Activated gamma-delta T cell treated with anti-CD3 and anti-CD28 coated beads, Interleukin-2, amount 50 U/mL, for 16 hours (primary cell): Measurements from ENCODE around the gene IQCC.

ENCODE experiments used
- DNase-seq: peaks from one replicate; pipeline ENCODE4 v3.0.0-alpha.2; 2020; ENCODE audit warnings: low read depth

IQCC gene

GRCh38 chr1:32224285-32224684 is 18.8 kb downstream of the IQCC start:
- DNase-seq: no peak

- no peak for DNase-seq
These were observed 23.3 kb downstream of the IQCC start for GRCh38 chr1:32228771-32229170.

GRCh38 chr1:32231843-32232432 is 26.5 kb downstream of the IQCC start:
- no peak for DNase-seq

DNA sequence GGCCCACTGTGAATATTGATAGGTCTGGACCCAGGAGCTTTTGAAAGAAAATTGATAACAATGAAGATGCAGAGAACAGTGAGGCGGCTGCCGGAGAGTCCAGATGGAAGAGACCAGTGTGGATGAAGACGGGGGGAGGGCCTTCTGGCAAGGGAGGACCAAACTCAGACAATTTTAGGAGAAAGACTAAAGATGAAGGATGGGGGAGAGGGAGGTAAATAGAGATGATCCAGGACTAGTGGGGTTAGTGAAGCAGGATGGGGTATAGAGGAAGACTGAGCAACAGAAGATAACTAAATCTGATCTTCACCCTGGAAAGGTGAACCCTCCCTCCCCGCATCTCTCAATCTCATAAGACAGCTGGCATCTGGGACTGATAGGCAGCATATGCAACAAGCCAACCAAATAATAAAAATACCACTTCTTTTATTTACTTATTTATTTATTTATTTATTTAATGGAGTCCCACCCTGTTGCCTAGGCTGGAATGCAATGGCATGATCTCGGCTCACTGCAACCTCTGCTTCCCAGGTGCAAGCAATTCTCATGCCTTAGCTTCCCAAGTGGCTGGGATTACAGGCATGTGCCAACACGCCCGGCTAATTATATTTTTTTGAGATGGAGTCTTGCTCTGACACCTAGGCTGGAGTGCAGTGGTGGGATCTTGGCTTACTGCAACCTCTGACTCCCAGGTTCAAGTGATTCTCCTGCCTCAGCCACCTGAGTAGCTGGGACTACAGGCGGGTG is 27.3 kb downstream of the IQCC start:
- DNase-seq: no peak

- no peak for DNase-seq
These were observed 29.3 kb downstream of the IQCC start for GRCh38 chr1:32234792-32235191.

DNA sequence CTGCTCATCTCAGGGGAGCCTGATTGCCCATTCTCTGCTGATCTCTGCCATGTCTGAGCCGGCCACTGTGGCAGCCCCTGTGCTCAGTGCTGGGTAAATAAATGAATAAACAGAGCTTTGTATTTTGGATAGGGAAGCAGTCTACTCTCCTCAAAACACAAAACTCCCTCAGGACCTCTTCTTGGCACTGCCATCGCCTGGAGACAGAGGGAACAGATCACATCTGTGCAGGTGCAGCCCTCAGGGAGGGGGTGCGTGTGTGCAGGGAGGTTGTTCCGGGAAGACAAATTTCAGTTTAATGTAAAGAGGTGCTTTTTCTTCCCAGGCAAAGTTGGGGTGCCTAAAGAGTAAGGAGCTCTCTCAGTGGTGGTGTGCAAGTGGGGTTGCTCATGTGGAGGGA is 33.9 kb downstream of the IQCC start:
- DNase-seq: no peak

DNA sequence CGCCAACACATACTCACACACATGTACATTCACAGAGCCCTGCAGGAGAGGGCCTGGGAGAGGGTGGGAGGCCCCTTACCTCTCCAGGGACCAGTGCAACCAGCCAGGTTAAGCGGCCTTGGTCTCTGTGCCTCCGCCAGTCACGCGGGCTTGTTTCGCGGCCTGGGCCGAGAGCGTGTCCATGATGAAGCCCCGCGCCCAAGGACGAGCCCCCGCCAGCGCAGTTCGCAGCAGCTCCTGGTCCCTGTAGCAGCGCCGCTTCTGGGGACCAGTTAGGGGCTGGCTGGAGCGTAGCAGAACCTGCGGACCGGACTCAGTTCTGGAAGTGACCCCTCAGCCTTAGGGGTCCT is 34.3 kb downstream of the IQCC start:
- DNase-seq: no peak

GRCh38 chr1:32240140-32240951 is 34.9 kb downstream of the IQCC start:
- DNase-seq: peak; percentile 45

GRCh38 chr1:32241001-32241763 is 35.7 kb downstream of the IQCC start:
- DNase-seq: no peak

- DNase-seq: no peak
These were observed 36.9 kb downstream of the IQCC start for GRCh38 chr1:32242341-32242851.

- no peak for DNase-seq
These were observed 41.4 kb downstream of the IQCC start, which contains the start of gene FAM167B for GRCh38 chr1:32246888-32247273. Gene FAM167B (plus strand): TSS chr1:32247222. CDS start chr1:32247422, 200 bp downstream.

GRCh38 chr1:32247452-32247851 is 42.0 kb downstream of the IQCC start:
- no peak for DNase-seq

DNA sequence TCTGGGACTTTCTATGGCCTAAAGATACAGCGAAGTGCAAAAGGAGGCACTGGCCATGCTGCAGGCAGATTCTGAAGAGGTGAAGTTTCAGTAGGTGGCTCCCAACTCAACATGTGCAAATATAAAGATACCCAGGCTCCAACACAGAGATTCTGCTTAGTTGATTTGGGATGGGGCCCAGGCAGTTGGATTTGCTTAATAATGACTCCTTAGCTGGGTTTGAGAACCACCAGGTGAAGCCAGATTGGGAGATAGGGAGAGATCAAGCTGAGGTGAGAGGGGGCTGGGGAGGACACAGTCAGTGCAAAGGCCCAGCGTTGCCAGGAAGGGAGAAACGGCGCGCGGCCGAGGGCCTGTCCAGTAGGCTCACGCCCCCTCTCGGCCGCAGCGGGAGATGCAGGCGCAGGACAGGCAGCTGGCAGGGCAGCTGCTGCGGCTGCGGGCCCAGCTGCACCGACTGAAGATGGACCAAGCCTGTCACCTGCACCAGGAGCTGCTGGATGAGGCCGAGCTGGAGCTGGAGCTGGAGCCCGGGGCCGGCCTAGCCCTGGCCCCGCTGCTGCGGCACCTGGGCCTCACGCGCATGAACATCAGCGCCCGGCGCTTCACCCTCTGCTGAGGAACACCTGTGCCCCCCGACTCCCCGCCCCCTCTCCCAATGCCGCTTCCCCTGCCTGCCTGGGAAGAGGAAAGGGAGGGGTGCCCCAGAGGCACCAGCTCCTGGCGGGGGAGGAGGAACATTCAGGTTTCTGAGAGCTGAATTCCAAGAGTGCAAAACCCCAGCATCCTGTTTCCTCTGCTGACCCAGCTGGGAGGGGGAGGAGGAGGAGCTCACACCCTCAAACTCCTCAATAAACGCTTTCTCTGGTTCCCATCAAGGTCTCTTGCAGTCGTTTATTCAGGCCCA is 42.8 kb downstream of the IQCC start:
- DNase-seq: peak; percentile 64

- DNase-seq: peak; percentile 75
These were observed 44.5 kb downstream of the IQCC start for GRCh38 chr1:32249831-32250525.

DNA sequence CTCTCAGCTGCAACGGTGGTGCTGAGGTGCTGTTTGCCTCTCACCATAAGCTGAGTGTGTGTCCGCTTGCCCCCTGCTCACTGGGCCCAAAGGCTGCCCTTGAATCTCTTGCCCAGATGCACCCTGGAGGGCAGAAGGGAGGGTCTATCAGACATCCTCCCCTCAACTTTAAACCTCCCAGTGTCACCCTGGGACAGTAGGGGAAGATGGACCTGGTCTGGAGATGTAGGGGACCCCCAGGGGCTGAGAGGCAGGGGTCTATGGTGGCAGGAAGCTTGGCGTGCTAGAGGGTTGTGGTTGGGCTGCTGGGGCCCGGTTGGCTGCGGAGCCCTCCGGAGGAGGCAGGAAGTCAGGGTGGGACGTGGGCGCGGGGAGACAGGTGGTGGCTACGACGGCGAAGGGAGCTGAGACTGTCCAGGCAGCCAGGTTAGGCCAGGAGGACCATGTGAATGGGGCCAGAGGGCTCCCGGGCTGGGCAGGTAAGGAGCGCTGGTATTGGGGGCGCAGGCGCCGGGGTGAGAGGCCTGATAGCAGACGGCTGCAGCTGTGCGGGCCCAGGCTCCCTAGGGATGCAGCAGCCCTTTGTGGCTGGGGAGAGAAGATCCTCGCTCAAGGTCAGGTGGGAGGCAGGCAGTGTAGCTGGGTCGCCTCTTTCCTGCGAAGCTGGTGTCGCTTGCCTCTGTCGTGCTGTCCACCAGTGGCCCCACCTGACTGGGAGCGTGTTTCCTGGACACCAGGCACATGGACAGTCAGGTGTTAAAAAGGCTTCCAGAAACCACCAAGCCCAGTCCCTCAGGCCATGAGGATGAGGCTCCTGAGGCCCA is 45.6 kb downstream of the IQCC start, which contains the start of gene LCK:
Gene LCK, plus strand, starts transcription at position 373 of the 824 bp plus-strand sequence. CDS start 23,065 bp downstream, outside the sequence.
- peak; percentile 55 for DNase-seq

- DNase-seq: no peak
These were observed 49.9 kb downstream of the IQCC start for GRCh38 chr1:32255072-32256071.

- DNase-seq: no peak
These were observed 51.2 kb downstream of the IQCC start for GRCh38 chr1:32256473-32257226.

DNA sequence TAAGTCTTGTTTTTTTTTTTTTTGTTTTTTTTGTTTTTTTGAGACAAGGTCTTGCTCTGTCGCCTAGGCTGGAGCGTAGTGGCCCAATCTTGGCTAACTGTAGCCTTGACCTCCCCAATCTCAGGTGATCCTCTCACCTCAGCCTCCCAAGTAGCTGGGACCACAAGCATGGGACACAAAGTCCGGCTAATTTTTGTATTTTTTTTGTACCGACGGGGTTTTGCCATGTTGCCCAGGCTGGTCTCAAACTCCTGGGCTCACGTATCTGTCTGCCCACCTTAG is 51.7 kb downstream of the IQCC start:
- no peak for DNase-seq
